Rectal smooth muscle tissue (tissue), 1 donor: Measurements from ENCODE around the gene ADGRD1.

Experiments
- H3K27ac ChIP-seq: one replicate; pipeline ENCODE4 v1.7.0; 2013; ENCODE audit warnings: low read depth, low read length, inconsistent platforms
- H3K27me3 ChIP-seq: one replicate; pipeline ENCODE4 v1.7.0; 2013; ENCODE audit warnings: low read length; ENCODE audit not compliant: control insufficient read depth, insufficient read depth
- H3K36me3 ChIP-seq: one replicate; pipeline ENCODE4 v1.7.0; 2013; ENCODE audit warnings: low read length; ENCODE audit not compliant: control insufficient read depth, insufficient read depth
- H3K4me1 ChIP-seq: one replicate; pipeline ENCODE4 v1.7.0; 2013; ENCODE audit warnings: low read length; ENCODE audit not compliant: control insufficient read depth, insufficient read depth
- H3K4me3 ChIP-seq: one replicate; pipeline ENCODE4 v1.7.0; 2013; ENCODE audit warnings: low read length
- H3K9ac ChIP-seq: one replicate; pipeline ENCODE4 v1.7.0; 2013; ENCODE audit warnings: low read length

ADGRD1 gene

DNA sequence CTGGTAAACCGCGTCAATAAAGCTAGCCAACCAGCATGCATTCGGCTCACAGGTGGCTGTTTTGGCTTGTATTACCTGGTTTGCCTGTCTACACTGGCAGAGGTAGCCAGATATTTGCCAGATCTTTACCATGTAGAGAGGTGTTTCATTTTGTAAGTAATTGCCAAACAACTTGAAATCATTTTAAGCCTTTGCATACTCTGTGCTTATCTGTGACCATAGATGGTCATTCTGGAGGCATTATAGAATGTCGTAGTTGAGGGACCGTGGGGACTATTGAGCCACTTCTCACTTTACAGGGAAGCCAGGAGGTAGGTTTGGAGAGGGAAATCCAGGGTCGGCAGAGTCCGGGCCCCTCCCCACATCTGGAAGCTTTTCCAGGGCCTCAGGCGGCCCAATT, 5.9 kb downstream of the ADGRD1 start:
- Histone ChIP-seq H3K36me3 (no peaks in the 10 kb centered on the region), H3K4me1 (peaks cover 15% of the 10 kb centered on the region), H3K4me3 (no peak overlapping the region), H3K9ac (no peak overlapping the region), H3K27ac (peak overlapping the region; percentile 52), H3K27me3 (no peaks in the 10 kb centered on the region)

- H3K4me1 ChIP-seq = peaks cover 14% of the 10 kb centered on the region
- H3K36me3 ChIP-seq = no peaks in the 10 kb centered on the region
- no peaks in the 10 kb centered on the region for H3K27me3 ChIP-seq
- no peak overlapping the region for H3K27ac ChIP-seq
- no peak overlapping the region for H3K9ac ChIP-seq
- no peak overlapping the region for H3K4me3 ChIP-seq
Observed at GRCh38 chr12:130960058-130960457, 6.4 kb downstream of the ADGRD1 start.

DNA sequence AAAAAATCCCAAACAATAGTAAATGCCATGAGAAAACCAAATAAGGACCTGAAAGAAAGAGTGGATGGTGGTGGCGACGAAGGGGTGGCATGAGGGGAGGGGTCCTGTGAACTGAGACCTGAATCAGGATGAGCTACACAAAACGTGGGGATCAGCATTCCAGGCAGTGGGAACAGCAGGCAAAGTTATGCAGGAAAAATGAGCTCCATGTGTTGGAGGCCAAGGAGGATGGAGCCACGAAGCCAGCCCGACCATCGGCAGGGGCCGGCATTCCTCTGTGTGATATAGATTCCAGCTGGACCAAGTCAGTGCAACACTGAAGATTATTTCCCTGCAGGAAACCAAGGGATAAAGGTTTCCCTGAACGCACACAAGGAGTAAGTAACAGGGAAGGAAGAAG, 7.1 kb downstream of the ADGRD1 start:
- peaks cover 12% of the 10 kb centered on the region for H3K4me1 ChIP-seq
- no peaks in the 10 kb centered on the region for H3K36me3 ChIP-seq
- H3K27me3 ChIP-seq = no peaks in the 10 kb centered on the region
- H3K27ac ChIP-seq = peak overlapping the region; percentile 76
- no peak overlapping the region for H3K9ac ChIP-seq
- H3K4me3 ChIP-seq = no peak overlapping the region

DNA sequence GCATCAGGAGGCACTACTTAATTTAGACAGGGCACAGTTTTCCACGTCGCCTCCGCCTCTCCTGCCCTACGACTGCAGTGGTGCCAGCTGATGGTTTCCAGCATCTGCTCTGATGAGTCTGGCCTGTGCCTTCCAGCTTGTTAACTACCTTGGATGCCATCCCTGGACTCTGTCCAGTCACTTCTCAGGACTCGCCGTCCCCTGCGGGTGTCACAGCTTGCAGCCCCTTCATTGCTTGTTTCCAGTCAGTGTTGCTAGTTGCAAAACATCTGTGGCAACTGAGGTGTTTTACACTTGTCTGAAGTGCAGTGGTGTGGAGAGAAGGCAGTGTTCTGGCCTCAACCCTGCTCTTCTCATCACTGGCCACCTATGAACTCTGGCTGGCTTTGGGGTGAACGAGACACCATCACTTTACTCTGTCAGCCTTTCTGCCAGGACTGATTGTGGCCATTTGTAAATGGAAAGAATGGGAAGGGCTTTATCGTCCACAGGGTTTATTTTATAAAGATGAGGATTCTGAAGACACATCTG, 8.3 kb downstream of the ADGRD1 start:
- Histone ChIP-seq H3K36me3 (no peaks in the 10 kb centered on the region), H3K27ac (peak overlapping the region; percentile 81), H3K4me1 (peaks cover 12% of the 10 kb centered on the region), H3K27me3 (no peaks in the 10 kb centered on the region), H3K4me3 (no peak overlapping the region), H3K9ac (no peak overlapping the region)

DNA sequence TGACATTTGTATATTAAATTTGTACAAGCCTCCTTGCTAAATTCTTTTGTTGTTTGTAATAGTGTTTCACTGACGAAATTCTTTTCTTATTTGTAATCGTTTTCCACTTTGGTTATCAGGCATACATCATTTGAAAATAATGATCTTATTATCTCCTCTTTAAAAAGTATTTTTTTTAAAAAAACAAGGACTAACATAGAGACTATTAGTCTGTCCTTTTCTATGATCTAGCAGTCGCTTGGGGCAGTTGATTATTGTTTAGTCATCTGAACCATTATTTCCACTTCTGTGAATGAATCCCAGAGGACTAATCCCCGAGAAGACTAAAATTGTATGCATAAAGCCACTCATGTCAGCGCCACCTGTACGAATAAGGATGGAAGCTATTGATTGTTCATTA, 11.5 kb downstream of the ADGRD1 start:
- Histone ChIP-seq H3K36me3 (no peaks in the 10 kb centered on the region), H3K9ac (no peak overlapping the region), H3K27ac (no peak overlapping the region), H3K4me3 (no peak overlapping the region), H3K27me3 (no peaks in the 10 kb centered on the region), H3K4me1 (peaks cover 12% of the 10 kb centered on the region)

DNA sequence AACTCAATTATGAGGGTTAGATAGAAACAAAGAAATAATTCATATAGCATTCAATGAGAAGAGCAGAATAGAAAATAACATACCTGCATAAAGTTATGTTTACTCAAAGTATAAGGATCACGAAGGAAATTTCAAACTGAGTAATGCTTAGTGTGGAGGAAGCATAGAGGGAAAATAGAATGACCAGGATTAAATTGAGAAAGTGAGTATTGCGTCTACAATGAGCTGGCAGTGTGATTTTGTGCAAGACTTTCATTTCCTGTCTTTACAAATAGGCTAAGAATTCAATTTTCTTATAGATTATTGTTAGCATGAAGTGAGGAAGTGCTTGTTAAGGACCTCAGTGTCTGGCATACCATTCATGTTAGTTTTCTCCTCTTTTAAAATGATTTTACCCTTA, 12.0 kb downstream of the ADGRD1 start:
- Histone ChIP-seq H3K27ac (no peak overlapping the region), H3K9ac (no peak overlapping the region), H3K4me1 (peaks cover 12% of the 10 kb centered on the region), H3K27me3 (no peaks in the 10 kb centered on the region), H3K36me3 (no peaks in the 10 kb centered on the region), H3K4me3 (no peak overlapping the region)

- no peak overlapping the region for H3K27ac ChIP-seq
Observed at GRCh38 chr12:130966443-130967030, 12.8 kb downstream of the ADGRD1 start.

DNA sequence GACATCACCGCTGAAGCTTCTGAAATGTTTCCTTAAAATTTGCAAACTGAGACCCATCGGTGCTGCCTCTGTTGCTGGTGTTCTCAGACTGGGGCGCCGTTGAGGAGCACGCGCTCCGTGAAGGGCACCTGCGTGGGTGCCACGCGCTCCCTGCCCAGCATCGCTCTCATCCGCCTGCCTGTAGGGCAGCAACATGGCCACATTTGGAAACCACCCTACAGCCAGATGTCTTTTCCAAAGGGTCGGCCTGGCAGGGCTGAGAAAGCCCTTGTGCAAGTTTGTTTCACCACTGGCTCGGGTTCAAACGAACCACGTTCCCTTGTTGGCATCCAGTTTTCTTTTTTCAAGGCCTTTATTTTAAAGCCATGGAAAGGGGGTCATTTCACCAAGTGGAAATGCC, 13.9 kb downstream of the ADGRD1 start:
- no peak overlapping the region for H3K27ac ChIP-seq
- no peaks in the 10 kb centered on the region for H3K27me3 ChIP-seq
- H3K36me3 ChIP-seq = no peaks in the 10 kb centered on the region
- no peak overlapping the region for H3K9ac ChIP-seq
- no peaks in the 10 kb centered on the region for H3K4me1 ChIP-seq
- H3K4me3 ChIP-seq = no peak overlapping the region

More at GRCh38 chr12:130966443-130967030, 12.8 kb downstream of the ADGRD1 start:
- H3K36me3 ChIP-seq = no peaks in the 10 kb centered on the region
- no peaks in the 10 kb centered on the region for H3K27me3 ChIP-seq
- no peak overlapping the region for H3K4me3 ChIP-seq
- no peak overlapping the region for H3K9ac ChIP-seq
- H3K4me1 ChIP-seq = peaks cover 8% of the 10 kb centered on the region

DNA sequence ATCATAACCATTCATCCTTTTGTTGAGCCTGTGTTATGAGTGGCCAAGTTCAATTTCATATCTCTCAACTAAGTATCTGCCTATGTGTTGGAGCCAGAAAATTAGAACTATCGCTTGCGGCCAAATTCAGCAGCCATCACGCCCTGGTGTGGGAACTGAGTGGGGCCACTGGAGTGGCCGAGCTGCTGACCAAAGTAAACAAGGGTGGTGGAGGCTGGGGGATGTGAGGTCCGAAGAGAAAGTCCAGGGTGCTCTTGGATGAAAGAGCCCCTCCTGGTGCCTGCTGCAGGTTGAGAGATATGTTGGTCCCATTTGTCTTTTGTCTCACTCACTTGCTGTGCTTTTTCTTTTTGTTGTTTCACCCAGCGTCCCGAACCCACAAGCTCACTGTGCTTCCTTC, 14.9 kb downstream of the ADGRD1 start:
- Histone ChIP-seq H3K36me3 (no peaks in the 10 kb centered on the region), H3K4me3 (no peak overlapping the region), H3K9ac (no peak overlapping the region), H3K4me1 (no peaks in the 10 kb centered on the region), H3K27ac (no peak overlapping the region), H3K27me3 (no peaks in the 10 kb centered on the region)

GRCh38 chr12:130969223-130969622, 15.5 kb downstream of the ADGRD1 start:
- no peaks in the 10 kb centered on the region for H3K27me3 ChIP-seq
- H3K36me3 ChIP-seq = no peaks in the 10 kb centered on the region
- no peak overlapping the region for H3K9ac ChIP-seq
- H3K4me3 ChIP-seq = no peak overlapping the region
- no peak overlapping the region for H3K27ac ChIP-seq
- H3K4me1 ChIP-seq = no peaks in the 10 kb centered on the region

GRCh38 chr12:130970165-130970907, 16.6 kb downstream of the ADGRD1 start:
- no peaks in the 10 kb centered on the region for H3K4me1 ChIP-seq
- no peak overlapping the region for H3K27ac ChIP-seq
- no peak overlapping the region for H3K4me3 ChIP-seq
- H3K27me3 ChIP-seq = no peaks in the 10 kb centered on the region
- no peaks in the 10 kb centered on the region for H3K36me3 ChIP-seq
- H3K9ac ChIP-seq = no peak overlapping the region

- no peaks in the 10 kb centered on the region for H3K36me3 ChIP-seq
Observed at GRCh38 chr12:130970908-130971233, 17.2 kb downstream of the ADGRD1 start.

More at GRCh38 chr12:130970908-130971233, 17.2 kb downstream of the ADGRD1 start:
- Histone ChIP-seq H3K9ac (no peak overlapping the region), H3K4me3 (no peak overlapping the region), H3K4me1 (no peaks in the 10 kb centered on the region), H3K27ac (no peak overlapping the region), H3K27me3 (no peaks in the 10 kb centered on the region)
